NCI-H187 treated with DMSO at 0.1 percent for 48 hours (cell line): Measurements from ENCODE around the gene MAB21L4.

Source experiments
- DNase-seq: peaks from one replicate; lab custom pipeline; 2025; lab: John Stamatoyannopoulos, UW

Gene MAB21L4

GRCh38 chr2:240911641-240912265, 15.8 kb upstream of the MAB21L4 start:
- DNase-seq = no peak

- no peak for DNase-seq
These were observed 13.4 kb upstream of the MAB21L4 start for GRCh38 chr2:240909216-240909974.

- no peak for DNase-seq
These were observed 11.1 kb upstream of the MAB21L4 start for GRCh38 chr2:240906911-240907590.

- no peak for DNase-seq
These were observed 10.4 kb upstream of the MAB21L4 start, which contains the start of gene CROCC2 for GRCh38 chr2:240906141-240906910. CROCC2 (plus strand) TSS chr2:240906336; CDS start chr2:240906514, 178 bp downstream.

GRCh38 chr2:240905176-240905781, 9.3 kb upstream of the MAB21L4 start:
- DNase-seq = no peak

- no peak for DNase-seq
These were observed 8.5 kb upstream of the MAB21L4 start for GRCh38 chr2:240904216-240905175.

- no peak for DNase-seq
These were observed 7.5 kb upstream of the MAB21L4 start for GRCh38 chr2:240903191-240904060.

GRCh38 chr2:240902615-240903041, 6.7 kb upstream of the MAB21L4 start:
- no peak for DNase-seq

GRCh38 chr2:240901986-240902614, 6.1 kb upstream of the MAB21L4 start:
- no peak for DNase-seq

- no peak for DNase-seq
These were observed 4.3 kb upstream of the MAB21L4 start for GRCh38 chr2:240900141-240900860.

- DNase-seq = no peak
These were observed 3.5 kb upstream of the MAB21L4 start for GRCh38 chr2:240899468-240899865.

- DNase-seq = no peak
These were observed 2.9 kb upstream of the MAB21L4 start for GRCh38 chr2:240898731-240899467.

- no peak for DNase-seq
These were observed 2.3 kb upstream of the MAB21L4 start for GRCh38 chr2:240898108-240898730.

- no peak for DNase-seq
These were observed 1.1 kb upstream of the MAB21L4 start for GRCh38 chr2:240896871-240897692.

GRCh38 chr2:240896394-240896793, 438 bp upstream of the MAB21L4 start:
- no peak for DNase-seq

- DNase-seq = no peak
These were observed 959 bp downstream of the MAB21L4 start for GRCh38 chr2:240894836-240895558.
